K562 (cell line): ENCODE measurements around the gene SHC1. TPM values are rescaled to one million over a fixed set of nuclear protein-coding genes. Genes with fewer than 3 reads are reported as not detected.

Source experiments
- ETS2 ChIP-seq: IDR thresholded peaks from 2 replicates; pipeline ENCODE4 v1.6.1; 2016; ENCODE audit warnings: borderline replicate concordance, missing genetic modification characterization, mild to moderate bottlenecking, moderate library complexity, missing compliant biosample characterization; ENCODE audit not compliant: poor library complexity, severe bottlenecking
- FUS ChIP-seq: fragments of 200-400 bp; formaldehyde crosslinking; optimal IDR thresholded peaks from 2 replicates; pipeline ENCODE3; 2017; ENCODE audit warnings: low read depth, low read length
- HDAC2 ChIP-seq: fragments of 450-650 bp; IDR thresholded peaks from 2 replicates; pipeline ENCODE4 v1.6.1; 2016; ENCODE audit warnings: mild to moderate bottlenecking
- PCBP2 ChIP-seq: fragments of 200-400 bp; formaldehyde crosslinking; IDR thresholded peaks from 2 replicates; pipeline ENCODE4 v1.6.1; 2018; ENCODE audit warnings: low read length, low read depth, mild to moderate bottlenecking, moderate library complexity; ENCODE audit not compliant: poor library complexity, severe bottlenecking
- RFX1 ChIP-seq: fragments of 450-650 bp; IDR thresholded peaks from 2 replicates; pipeline ENCODE4 v1.6.1; 2016; ENCODE audit warnings: mild to moderate bottlenecking, moderate library complexity
- SPI1 ChIP-seq: IDR thresholded peaks from 2 replicates; pipeline ENCODE4 v1.6.1; 2011; ENCODE audit warnings: low read depth, low read length, control low read depth, borderline replicate concordance
- ZNF140 ChIP-seq: fragments of 250-450 bp; sonication (Bioruptor Pico); IDR thresholded peaks from 2 replicates; pipeline ENCODE4 v1.8.0; 2021; ENCODE audit warnings: moderate library complexity, mild to moderate bottlenecking, inconsistent platforms
- ZNF507 ChIP-seq: conservative IDR thresholded peaks from 2 replicates; pipeline ENCODE4 v1.6.1; 2017; ENCODE audit warnings: missing genetic modification characterization, missing compliant biosample characterization
- polyA plus RNA-seq, 8 experiments: library from polyadenylated mRNA; depleted of rRNA in 4 of 8; stranded (reverse) in 5 of 8; unstranded in 3 of 8; fragments of >200 nt; fragmentation: Nextera tagmentation in 2 of 8; fragmentation: Illumina TruSeq in 1 of 8; extraction: Ambion mirVana in 2 of 8; extraction: Trizol in 1 of 8; gene quantifications; 2 replicates each; pipeline versions ENCODE4 v1.2.1 to v1.2.3, GENCODE V29; 2011 to 2014; ENCODE audit warnings: inconsistent platforms in 1 of 8, missing spikeins in 1 of 8
- total RNA-seq, 7 experiments: library from RNA; depleted of rRNA in 6 of 7; stranded (reverse); fragments of >200 nt in 6 of 7; fragmentation: Illumina TruSeq in 2 of 7; extraction: Trizol in 2 of 7; gene quantifications; 2 replicates each; pipeline versions ENCODE4 v1.2.1 to v1.2.3, GENCODE V29; 2011 to 2021; ENCODE audit warnings: low replicate concordance in 1 of 7
- TF ChIP-seq, protein P1 (sequence below): fragments of 200-800 bp; sonication (Bioruptor generic); IDR thresholded peaks from 2 replicates; pipeline ENCODE4 v1.6.1; 2016; ENCODE audit warnings: missing genetic modification characterization, missing compliant biosample characterization
- TF ChIP-seq, protein P2 (sequence below), 3 experiments: fragments of 200-800 bp in 1 of 3; sonication (Bioruptor generic) in 1 of 3; sonication (generic) in 1 of 3; formaldehyde crosslinking in 1 of 3; IDR thresholded peaks; 2 replicates each; pipeline versions ENCODE4 v1.6.1 to v1.8.0; 2016 to 2022; ENCODE audit warnings: mild to moderate bottlenecking in 2 of 3, missing compliant biosample characterization in 2 of 3, missing genetic modification characterization in 2 of 3, missing genetic modification reagents in 1 of 3
- TF ChIP-seq, protein P3 (sequence below): IDR thresholded peaks from 2 replicates; pipeline ENCODE4 v1.6.1; 2014; ENCODE audit warnings: antibody characterized with exemption

Gene SHC1
- total and polyA plus RNA-seq, 9 of the 15 experiments (the other 6 are each of a cell fraction or from before 2014, with no cell fraction given), result 4.1 to 113 (median 51.9) TPM

DNA sequence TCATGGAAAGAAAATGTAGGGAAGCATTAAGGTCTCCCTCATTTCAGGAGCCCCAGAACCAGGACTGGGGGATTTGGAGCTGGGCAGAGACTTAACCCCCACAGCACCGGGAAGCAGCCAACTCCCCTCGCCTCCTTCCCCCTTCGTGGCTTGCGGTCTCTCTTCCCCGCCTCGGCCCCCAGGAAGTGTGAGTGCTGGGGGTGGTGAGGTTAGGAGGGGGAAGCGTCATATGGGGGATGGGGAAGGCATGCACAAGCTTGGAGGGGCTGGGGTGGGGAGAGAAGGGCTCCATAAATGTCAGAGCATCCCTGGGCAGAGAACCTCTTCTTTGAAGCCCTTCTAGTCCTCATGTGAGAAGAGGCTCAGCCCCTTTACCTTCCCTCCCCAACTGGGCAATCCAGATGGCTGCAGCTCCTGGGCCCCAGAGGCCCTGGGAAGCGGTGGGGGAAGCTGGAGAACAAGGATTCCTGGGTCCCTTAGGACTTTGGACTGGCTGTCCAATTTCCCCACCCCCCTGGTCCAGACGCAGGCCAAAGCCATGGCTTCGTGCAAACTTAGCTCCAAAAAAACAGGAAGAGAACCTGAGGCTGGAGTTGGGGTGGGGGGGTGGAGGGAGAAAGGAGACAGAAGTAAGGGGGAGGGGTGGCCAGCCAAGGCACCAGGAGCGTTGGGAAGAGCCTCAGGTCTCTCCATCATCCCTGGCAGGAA, 39.8 kb upstream of the SHC1 start (continued):
- TF ChIP-seq, protein P1, sequence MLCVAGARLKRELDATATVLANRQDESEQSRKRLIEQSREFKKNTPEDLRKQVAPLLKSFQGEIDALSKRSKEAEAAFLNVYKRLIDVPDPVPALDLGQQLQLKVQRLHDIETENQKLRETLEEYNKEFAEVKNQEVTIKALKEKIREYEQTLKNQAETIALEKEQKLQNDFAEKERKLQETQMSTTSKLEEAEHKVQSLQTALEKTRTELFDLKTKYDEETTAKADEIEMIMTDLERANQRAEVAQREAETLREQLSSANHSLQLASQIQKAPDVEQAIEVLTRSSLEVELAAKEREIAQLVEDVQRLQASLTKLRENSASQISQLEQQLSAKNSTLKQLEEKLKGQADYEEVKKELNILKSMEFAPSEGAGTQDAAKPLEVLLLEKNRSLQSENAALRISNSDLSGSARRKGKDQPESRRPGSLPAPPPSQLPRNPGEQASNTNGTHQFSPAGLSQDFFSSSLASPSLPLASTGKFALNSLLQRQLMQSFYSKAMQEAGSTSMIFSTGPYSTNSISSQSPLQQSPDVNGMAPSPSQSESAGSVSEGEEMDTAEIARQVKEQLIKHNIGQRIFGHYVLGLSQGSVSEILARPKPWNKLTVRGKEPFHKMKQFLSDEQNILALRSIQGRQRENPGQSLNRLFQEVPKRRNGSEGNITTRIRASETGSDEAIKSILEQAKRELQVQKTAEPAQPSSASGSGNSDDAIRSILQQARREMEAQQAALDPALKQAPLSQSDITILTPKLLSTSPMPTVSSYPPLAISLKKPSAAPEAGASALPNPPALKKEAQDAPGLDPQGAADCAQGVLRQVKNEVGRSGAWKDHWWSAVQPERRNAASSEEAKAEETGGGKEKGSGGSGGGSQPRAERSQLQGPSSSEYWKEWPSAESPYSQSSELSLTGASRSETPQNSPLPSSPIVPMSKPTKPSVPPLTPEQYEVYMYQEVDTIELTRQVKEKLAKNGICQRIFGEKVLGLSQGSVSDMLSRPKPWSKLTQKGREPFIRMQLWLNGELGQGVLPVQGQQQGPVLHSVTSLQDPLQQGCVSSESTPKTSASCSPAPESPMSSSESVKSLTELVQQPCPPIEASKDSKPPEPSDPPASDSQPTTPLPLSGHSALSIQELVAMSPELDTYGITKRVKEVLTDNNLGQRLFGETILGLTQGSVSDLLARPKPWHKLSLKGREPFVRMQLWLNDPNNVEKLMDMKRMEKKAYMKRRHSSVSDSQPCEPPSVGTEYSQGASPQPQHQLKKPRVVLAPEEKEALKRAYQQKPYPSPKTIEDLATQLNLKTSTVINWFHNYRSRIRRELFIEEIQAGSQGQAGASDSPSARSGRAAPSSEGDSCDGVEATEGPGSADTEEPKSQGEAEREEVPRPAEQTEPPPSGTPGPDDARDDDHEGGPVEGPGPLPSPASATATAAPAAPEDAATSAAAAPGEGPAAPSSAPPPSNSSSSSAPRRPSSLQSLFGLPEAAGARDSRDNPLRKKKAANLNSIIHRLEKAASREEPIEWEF (CRISPR knock-in tag), result no peak
- no peak for TF ChIP-seq HDAC2
- TF ChIP-seq, protein P2, sequence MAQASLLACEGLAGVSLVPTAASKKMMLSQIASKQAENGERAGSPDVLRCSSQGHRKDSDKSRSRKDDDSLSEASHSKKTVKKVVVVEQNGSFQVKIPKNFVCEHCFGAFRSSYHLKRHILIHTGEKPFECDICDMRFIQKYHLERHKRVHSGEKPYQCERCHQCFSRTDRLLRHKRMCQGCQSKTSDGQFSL (CRISPR knock-in tag; IDR thresholded peaks at IDR 0.05), result no peak
- TF ChIP-seq, protein P2 (tag; IDR thresholded peaks at IDR 0.05), result peak in 1 of 2 experiments; percentile 61; a peak in 1 of 4 replicates
- TF ChIP-seq FUS, result no peak
- TF ChIP-seq RFX1, result no peak
- TF ChIP-seq ZNF140 (CRISPR knock-in tag), result no peak
- TF ChIP-seq, protein P3, sequence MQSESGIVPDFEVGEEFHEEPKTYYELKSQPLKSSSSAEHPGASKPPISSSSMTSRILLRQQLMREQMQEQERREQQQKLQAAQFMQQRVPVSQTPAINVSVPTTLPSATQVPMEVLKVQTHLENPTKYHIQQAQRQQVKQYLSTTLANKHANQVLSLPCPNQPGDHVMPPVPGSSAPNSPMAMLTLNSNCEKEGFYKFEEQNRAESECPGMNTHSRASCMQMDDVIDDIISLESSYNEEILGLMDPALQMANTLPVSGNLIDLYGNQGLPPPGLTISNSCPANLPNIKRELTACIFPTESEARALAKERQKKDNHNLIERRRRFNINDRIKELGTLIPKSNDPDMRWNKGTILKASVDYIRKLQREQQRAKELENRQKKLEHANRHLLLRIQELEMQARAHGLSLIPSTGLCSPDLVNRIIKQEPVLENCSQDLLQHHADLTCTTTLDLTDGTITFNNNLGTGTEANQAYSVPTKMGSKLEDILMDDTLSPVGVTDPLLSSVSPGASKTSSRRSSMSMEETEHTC, result no peak
- TF ChIP-seq ZNF507 (tag), result no peak
- peak; percentile 49; the same call in 1 of the 2 replicates for TF ChIP-seq SPI1
- no peak for TF ChIP-seq PCBP2
- TF ChIP-seq ETS2 (tag), result no peak
